A673 (cell line): ENCODE results near the gene SYDE1. TPM values are rescaled to one million over a fixed set of nuclear protein-coding genes. Genes with fewer than 3 reads are reported as not detected.

Source experiments
- BruUV-seq: library from RNA; stranded (reverse); fragments of 400-500 nt; replicated peaks from 2 replicates; lab custom pipeline; 2021; lab: Mats Ljungman, UMichigan
- CTCF ChIA-PET: fragments of 300-600 bp; sonication (Branson Sonifier 250); formaldehyde crosslinking; loops from one replicate; lab custom pipeline; 2022; ENCODE audit warnings: antibody characterized with exemption; lab: Charles Lee
- POLR2A ChIA-PET: fragments of 300-600 bp; sonication (Branson Sonifier 250); formaldehyde crosslinking; loops from one replicate; lab custom pipeline; 2022; ENCODE audit warnings: antibody characterized with exemption; ENCODE audit not compliant: low non-redundant PET; lab: Charles Lee
- DNase-seq: peaks from one replicate; pipeline ENCODE4 v3.0.0-alpha.2; 2015; ENCODE audit warnings: low spot score
- H3K27ac ChIP-seq: fragments of 200-600 bp; sonication (generic); 2 replicates; pipeline ENCODE4 v1.5.1; 2016; ENCODE audit warnings: mixed run types, low read depth, mild to moderate bottlenecking, mixed read lengths, antibody characterized with exemption, low read length; ENCODE audit not compliant: poor library complexity, severe bottlenecking
- H3K27me3 ChIP-seq: fragments of 200-600 bp; sonication (generic); replicated peaks from 2 replicates; pipeline ENCODE4 v1.6.1; 2017; ENCODE audit warnings: mixed run types, low read depth, mild to moderate bottlenecking, mixed read lengths, antibody characterized with exemption, low read length; ENCODE audit not compliant: insufficient read depth, poor library complexity
- H3K36me3 ChIP-seq: fragments of 200-600 bp; sonication (generic); 2 replicates; pipeline ENCODE4 v1.6.1; 2016; ENCODE audit warnings: mixed run types, mild to moderate bottlenecking, mixed read lengths, antibody characterized with exemption, low read length; ENCODE audit not compliant: insufficient read depth, poor library complexity, severe bottlenecking
- H3K4me1 ChIP-seq: fragments of 200-600 bp; sonication (generic); 2 replicates; pipeline ENCODE4 v1.6.1; 2017; ENCODE audit warnings: mixed run types, mild to moderate bottlenecking, mixed read lengths, antibody characterized with exemption, low read length; ENCODE audit not compliant: insufficient read depth, poor library complexity, severe bottlenecking
- H3K4me3 ChIP-seq: fragments of 200-600 bp; sonication (generic); 2 replicates; pipeline ENCODE4 v1.5.1; 2016; ENCODE audit warnings: low read depth, mixed run types, mild to moderate bottlenecking, mixed read lengths, low read length; ENCODE audit not compliant: poor library complexity, severe bottlenecking
- H3K9me3 ChIP-seq: fragments of 200-600 bp; sonication (generic); 2 replicates; pipeline ENCODE4 v1.6.1; 2016; ENCODE audit warnings: mixed run types, low read depth, mild to moderate bottlenecking, mixed read lengths, antibody characterized with exemption, low read length; ENCODE audit not compliant: poor library complexity, severe bottlenecking
- EZH2 ChIP-seq: fragments of 200-600 bp; sonication (generic); IDR thresholded peaks from 2 replicates; pipeline ENCODE4 v1.6.1; 2017; ENCODE audit warnings: borderline replicate concordance, low read depth, mild to moderate bottlenecking, mixed read lengths, antibody characterized with exemption, low read length; ENCODE audit not compliant: poor library complexity, severe bottlenecking
- intact Hi-C: fragments of 100-400 bp; cut with micrococcal nuclease; formaldehyde crosslinking; loops from one replicate; pipeline ENCODE4 v1.10.0; 2022; ENCODE audit not compliant: unreplicated experiment
- total RNA-seq: library from RNA; stranded (reverse); gene quantifications from 2 replicates; pipeline ENCODE4 v1.2.3, GENCODE V29; 2021
- TF ChIP-seq, protein P1 (sequence below): fragments of 300-800, 200-600 bp; sonication (generic); conservative IDR thresholded peaks from 2 replicates; pipeline ENCODE4 v1.5.1; 2017; ENCODE audit warnings: low read depth, mild to moderate bottlenecking, antibody characterized with exemption, low read length, moderate library complexity, mixed read lengths

Gene SYDE1
- total RNA-seq, 1 experiment from 2014 or later = 32.3 TPM

DNA sequence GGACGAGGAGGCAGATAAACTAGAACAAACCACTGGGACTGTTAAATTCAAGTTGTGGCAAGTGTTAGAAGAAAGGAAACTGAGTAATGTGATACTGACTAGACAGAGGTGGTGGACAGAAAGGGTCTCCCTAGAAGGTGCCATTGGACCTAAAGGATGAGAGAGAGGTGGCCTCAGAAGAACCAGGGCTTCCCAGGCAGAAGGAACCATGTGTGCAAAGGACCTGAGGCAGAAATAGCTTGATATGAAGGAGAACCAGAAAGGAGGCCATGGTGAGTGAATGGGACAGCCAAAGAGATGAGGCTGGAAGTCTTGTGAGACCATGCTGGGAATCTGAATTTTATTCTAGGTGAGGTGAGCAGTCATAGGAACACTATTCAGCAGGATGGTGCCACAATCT lies 2.8 kb upstream of the SYDE1 start:
- DNase-seq = no peak
- intact Hi-C loops = no loop called here
- Histone ChIP-seq H3K4me1 (peaks cover 8% of the 10 kb centered on the region), H3K4me3 (no peak overlapping the region), H3K27ac (no peak overlapping the region), H3K9me3 (peaks cover 12% of the 10 kb centered on the region), H3K36me3 (no peaks in the 10 kb centered on the region), H3K27me3 (no peaks in the 10 kb centered on the region)
- no peak for TF ChIP-seq EZH2
- TF ChIP-seq, protein P1, sequence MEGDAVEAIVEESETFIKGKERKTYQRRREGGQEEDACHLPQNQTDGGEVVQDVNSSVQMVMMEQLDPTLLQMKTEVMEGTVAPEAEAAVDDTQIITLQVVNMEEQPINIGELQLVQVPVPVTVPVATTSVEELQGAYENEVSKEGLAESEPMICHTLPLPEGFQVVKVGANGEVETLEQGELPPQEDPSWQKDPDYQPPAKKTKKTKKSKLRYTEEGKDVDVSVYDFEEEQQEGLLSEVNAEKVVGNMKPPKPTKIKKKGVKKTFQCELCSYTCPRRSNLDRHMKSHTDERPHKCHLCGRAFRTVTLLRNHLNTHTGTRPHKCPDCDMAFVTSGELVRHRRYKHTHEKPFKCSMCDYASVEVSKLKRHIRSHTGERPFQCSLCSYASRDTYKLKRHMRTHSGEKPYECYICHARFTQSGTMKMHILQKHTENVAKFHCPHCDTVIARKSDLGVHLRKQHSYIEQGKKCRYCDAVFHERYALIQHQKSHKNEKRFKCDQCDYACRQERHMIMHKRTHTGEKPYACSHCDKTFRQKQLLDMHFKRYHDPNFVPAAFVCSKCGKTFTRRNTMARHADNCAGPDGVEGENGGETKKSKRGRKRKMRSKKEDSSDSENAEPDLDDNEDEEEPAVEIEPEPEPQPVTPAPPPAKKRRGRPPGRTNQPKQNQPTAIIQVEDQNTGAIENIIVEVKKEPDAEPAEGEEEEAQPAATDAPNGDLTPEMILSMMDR = no peak
- POLR2A ChIA-PET = no interaction called here
- CTCF ChIA-PET = no interaction called here
- BruUV-seq = no TSS peak

DNA sequence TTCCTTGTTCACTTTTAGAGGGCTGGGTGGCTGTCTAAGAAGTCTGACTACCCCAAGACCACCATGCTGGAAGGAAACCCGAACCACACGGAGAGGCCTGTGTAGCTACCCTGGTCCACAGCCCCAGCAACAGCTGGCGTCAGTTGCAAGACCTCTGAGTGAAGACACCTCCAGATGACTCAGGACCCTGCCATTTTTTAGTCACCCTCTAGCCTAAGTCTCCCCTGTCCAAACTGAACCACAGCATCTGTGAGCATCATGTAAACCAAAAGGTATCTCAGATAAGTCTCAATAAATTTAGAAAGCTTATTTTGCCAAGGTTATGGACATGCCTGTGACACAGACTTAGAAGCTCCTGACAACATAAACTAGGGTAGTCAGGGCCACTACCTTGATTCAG lies 2.2 kb upstream of the SYDE1 start:
- no peaks in the 10 kb centered on the region for H3K27me3 ChIP-seq
- ChIA-PET POLR2A (no interaction called here), CTCF (interaction anchor here (0.7 kb wide), 1 partner anchor 22 kb away, joined by 3 read pairs; no protein-coding TSS in a partner anchor)
- peaks cover 8% of the 10 kb centered on the region for H3K4me1 ChIP-seq
- TF ChIP-seq EZH2 = no peak
- TF ChIP-seq, protein P1 = no peak
- H3K36me3 ChIP-seq = no peaks in the 10 kb centered on the region
- intact Hi-C loops = no loop called here
- H3K4me3 ChIP-seq = no peak overlapping the region
- no peak for DNase-seq
- H3K27ac ChIP-seq = no peak overlapping the region
- peaks cover 12% of the 10 kb centered on the region for H3K9me3 ChIP-seq
- BruUV-seq = no TSS peak

DNA sequence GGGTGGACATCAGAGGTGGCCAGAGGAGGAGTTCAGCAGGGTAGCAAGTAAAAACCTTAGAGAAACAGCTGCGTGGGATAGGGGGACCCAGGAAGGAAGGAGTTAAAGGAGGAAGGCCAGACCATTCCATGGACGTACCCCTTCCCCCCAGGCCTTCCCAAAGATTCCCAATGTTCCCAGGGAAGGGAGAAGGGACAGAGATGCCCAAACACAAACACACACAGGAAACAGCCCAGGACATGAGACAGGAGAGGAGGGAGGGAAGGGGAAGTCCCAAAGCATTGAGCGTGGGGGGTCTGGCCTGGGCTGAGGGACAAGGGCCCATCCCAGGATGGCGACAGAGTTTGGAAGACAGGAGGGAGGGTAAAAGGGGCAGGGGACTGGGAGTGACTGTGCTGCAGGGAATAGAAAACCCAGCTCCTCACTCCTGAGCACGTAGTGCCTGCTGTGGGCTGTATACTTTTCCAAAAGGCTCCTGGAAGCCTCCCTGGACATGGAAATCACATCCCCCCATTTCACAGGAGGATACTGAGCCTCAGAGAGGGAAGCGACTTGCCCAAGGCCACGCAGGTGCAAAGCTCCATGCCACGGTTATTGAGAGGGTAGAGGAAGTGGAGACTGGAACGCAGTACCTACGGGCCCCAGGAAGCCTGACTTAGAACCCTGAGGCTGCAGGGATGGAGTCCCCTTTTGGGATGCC lies 1.1 kb downstream of the SYDE1 start:
- TF ChIP-seq, protein P1 = no peak
- TF ChIP-seq EZH2 = no peak
- Histone ChIP-seq H3K36me3 (peaks cover 27% of the 10 kb centered on the region), H3K27me3 (no peaks in the 10 kb centered on the region), H3K27ac (peak overlapping the region; percentile 91), H3K4me1 (peaks cover 8% of the 10 kb centered on the region), H3K4me3 (peak overlapping the region; percentile 67), H3K9me3 (peaks cover 8% of the 10 kb centered on the region)
- intact Hi-C loops = no loop called here
- ChIA-PET POLR2A (no interaction called here), CTCF (no interaction called here)
- BruUV-seq = no TSS peak
- DNase-seq = no peak
